GM13977 (cell line): ENCODE data around the gene FDXR.

ENCODE experiments used
- DNase-seq: peaks from one replicate; pipeline ENCODE4 v3.0.0; 2012; ENCODE audit warnings: low spot score
- in situ Hi-C: fragments of 300-500 bp; cut with MboI; formaldehyde crosslinking; loops from one replicate; pipeline ENCODE4 v1.12.0; 2022; ENCODE audit warnings: low sequenced_read_pairs, low pct_unique_long_range_greater_than_20kb, mixed read lengths, inconsistent platforms; ENCODE audit not compliant: unreplicated experiment
- TF ChIP-seq, protein P1 (sequence below): IDR thresholded peaks from 2 replicates; pipeline ENCODE4 v1.5.1; 2012; ENCODE audit warnings: mild to moderate bottlenecking, control low read depth; ENCODE audit not compliant: insufficient read depth; ENCODE audit errors: extremely low read depth, missing control alignments

FDXR gene

DNA sequence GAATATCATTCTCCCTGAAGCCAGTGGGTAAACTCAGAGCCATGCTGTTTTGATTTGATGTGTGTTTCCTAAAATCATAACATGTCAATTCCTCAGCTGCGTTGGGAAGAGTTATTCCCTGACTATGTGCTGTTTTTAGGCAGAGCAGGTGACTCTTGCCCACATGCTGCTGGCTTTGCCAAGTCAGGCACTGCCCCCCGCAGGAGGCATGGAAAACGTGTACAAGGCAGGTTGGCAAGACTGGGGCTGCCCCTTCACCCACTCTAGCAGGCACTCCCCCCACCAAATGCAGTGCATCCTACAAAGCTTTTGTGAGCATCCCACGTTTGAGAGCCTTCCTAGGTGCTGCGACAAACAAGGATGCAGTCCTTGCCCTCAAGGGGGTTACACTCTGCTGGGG, 58.3 kb downstream of the FDXR start:
- in situ Hi-C loops, result no loop called here
- DNase-seq, result no peak
- TF ChIP-seq, protein P1, sequence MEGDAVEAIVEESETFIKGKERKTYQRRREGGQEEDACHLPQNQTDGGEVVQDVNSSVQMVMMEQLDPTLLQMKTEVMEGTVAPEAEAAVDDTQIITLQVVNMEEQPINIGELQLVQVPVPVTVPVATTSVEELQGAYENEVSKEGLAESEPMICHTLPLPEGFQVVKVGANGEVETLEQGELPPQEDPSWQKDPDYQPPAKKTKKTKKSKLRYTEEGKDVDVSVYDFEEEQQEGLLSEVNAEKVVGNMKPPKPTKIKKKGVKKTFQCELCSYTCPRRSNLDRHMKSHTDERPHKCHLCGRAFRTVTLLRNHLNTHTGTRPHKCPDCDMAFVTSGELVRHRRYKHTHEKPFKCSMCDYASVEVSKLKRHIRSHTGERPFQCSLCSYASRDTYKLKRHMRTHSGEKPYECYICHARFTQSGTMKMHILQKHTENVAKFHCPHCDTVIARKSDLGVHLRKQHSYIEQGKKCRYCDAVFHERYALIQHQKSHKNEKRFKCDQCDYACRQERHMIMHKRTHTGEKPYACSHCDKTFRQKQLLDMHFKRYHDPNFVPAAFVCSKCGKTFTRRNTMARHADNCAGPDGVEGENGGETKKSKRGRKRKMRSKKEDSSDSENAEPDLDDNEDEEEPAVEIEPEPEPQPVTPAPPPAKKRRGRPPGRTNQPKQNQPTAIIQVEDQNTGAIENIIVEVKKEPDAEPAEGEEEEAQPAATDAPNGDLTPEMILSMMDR, result no peak
